ENCODE results near the gene FLVCR2. TPM values are rescaled to one million over a fixed set of nuclear protein-coding genes. Genes with fewer than 3 reads are reported as not detected.

FLVCR2 gene
- total RNA-seq, 6 experiments from 2014 or later: 0.27 to 3.1 (median 1.8) TPM

- Mint-ChIP-seq H3K36me3 (ENCODE audit: low read depth) (no peaks in the 10 kb centered on the region), H3K4me3 (no peak overlapping the region), H3K4me1 (ENCODE audit: low read depth) (peaks cover 21% of the 10 kb centered on the region), H3K27ac (no peak overlapping the region), H3K27me3 (ENCODE audit: insufficient read depth) (peaks cover 12% of the 10 kb centered on the region), H3K9me3 (no peaks in the 10 kb centered on the region)
- no peak for DNase-seq
- no peak for TF ChIP-seq CTCF (IDR thresholded peaks at IDR 0.05)
Measured at GRCh38 chr14:75640876-75641275, 62.5 kb downstream of the FLVCR2 start.

GRCh38 chr14:75643985-75644384, 65.6 kb downstream of the FLVCR2 start:
- DNase-seq: no peak
- no peak overlapping the region for H3K4me3 Mint-ChIP-seq
- peaks cover 41% of the 10 kb centered on the region for H3K4me1 Mint-ChIP-seq (ENCODE audit: low read depth)
- no peak for TF ChIP-seq CTCF (IDR thresholded peaks at IDR 0.05)
- H3K9me3 Mint-ChIP-seq: no peaks in the 10 kb centered on the region
- no peaks in the 10 kb centered on the region for H3K36me3 Mint-ChIP-seq (ENCODE audit: low read depth)
- peaks cover 3% of the 10 kb centered on the region for H3K27me3 Mint-ChIP-seq (ENCODE audit: insufficient read depth)
- no peak overlapping the region for H3K27ac Mint-ChIP-seq

- Mint-ChIP-seq H3K27me3 (ENCODE audit: insufficient read depth) (peaks cover 3% of the 10 kb centered on the region; the same call in 1 of the 2 replicates), H3K27ac (no peak overlapping the region), H3K9me3 (no peaks in the 10 kb centered on the region), H3K4me3 (no peak overlapping the region), H3K4me1 (ENCODE audit: low read depth) (peaks cover 52% of the 10 kb centered on the region), H3K36me3 (ENCODE audit: low read depth) (peaks cover 6% of the 10 kb centered on the region)
- no peak for TF ChIP-seq CTCF (IDR thresholded peaks at IDR 0.05)
- DNase-seq: no peak
Measured at GRCh38 chr14:75645056-75645455, 66.6 kb downstream of the FLVCR2 start.

GRCh38 chr14:75646762-75647161, 68.3 kb downstream of the FLVCR2 start:
- no peaks in the 10 kb centered on the region for H3K9me3 Mint-ChIP-seq
- H3K36me3 Mint-ChIP-seq (ENCODE audit: low read depth): peaks cover 16% of the 10 kb centered on the region
- peaks cover 54% of the 10 kb centered on the region for H3K4me1 Mint-ChIP-seq (ENCODE audit: low read depth)
- H3K27ac Mint-ChIP-seq: peak overlapping the region; percentile 60; the same call in 1 of the 2 replicates
- no peak for DNase-seq
- TF ChIP-seq CTCF (IDR thresholded peaks at IDR 0.05): no peak
- no peaks in the 10 kb centered on the region; the same call in 1 of the 2 replicates for H3K27me3 Mint-ChIP-seq (ENCODE audit: insufficient read depth)
- no peak overlapping the region for H3K4me3 Mint-ChIP-seq

GRCh38 chr14:75647640-75648039, 69.2 kb downstream of the FLVCR2 start:
- DNase-seq: no peak
- Mint-ChIP-seq H3K27me3 (ENCODE audit: insufficient read depth) (no peaks in the 10 kb centered on the region; the same call in 1 of the 2 replicates), H3K4me1 (ENCODE audit: low read depth) (peaks cover 54% of the 10 kb centered on the region), H3K36me3 (ENCODE audit: low read depth) (peaks cover 16% of the 10 kb centered on the region), H3K4me3 (peak overlapping the region; percentile 3; the same call in 1 of the 2 replicates), H3K27ac (peak overlapping the region; percentile 5; the same call in 1 of the 2 replicates), H3K9me3 (no peaks in the 10 kb centered on the region)
- no peak for TF ChIP-seq CTCF (IDR thresholded peaks at IDR 0.05)

All from HFFc6 (cell line).